GM18907 (cell line): ENCODE measurements around the gene RBP3.
"Not testable (repeated sequence)": the region's sequence is repeated elsewhere in the genome, so short reads cannot be mapped to it uniquely, and the experiment has no call there.

Experiments used
- ATAC-seq: cut with Tn5 transposase; IDR thresholded peaks from one replicate; pipeline ENCODE4 v1.9.1; 2021; ENCODE audit warnings: mild to moderate bottlenecking, moderate library complexity; ENCODE audit not compliant: unreplicated experiment

The RBP3 gene

GRCh38 chr10:47370015-47370767 lies 22.0 kb downstream of the RBP3 start:
- no peak for ATAC-seq

- no peak for ATAC-seq
Measured at GRCh38 chr10:47370878-47371277, 22.7 kb downstream of the RBP3 start.

DNA sequence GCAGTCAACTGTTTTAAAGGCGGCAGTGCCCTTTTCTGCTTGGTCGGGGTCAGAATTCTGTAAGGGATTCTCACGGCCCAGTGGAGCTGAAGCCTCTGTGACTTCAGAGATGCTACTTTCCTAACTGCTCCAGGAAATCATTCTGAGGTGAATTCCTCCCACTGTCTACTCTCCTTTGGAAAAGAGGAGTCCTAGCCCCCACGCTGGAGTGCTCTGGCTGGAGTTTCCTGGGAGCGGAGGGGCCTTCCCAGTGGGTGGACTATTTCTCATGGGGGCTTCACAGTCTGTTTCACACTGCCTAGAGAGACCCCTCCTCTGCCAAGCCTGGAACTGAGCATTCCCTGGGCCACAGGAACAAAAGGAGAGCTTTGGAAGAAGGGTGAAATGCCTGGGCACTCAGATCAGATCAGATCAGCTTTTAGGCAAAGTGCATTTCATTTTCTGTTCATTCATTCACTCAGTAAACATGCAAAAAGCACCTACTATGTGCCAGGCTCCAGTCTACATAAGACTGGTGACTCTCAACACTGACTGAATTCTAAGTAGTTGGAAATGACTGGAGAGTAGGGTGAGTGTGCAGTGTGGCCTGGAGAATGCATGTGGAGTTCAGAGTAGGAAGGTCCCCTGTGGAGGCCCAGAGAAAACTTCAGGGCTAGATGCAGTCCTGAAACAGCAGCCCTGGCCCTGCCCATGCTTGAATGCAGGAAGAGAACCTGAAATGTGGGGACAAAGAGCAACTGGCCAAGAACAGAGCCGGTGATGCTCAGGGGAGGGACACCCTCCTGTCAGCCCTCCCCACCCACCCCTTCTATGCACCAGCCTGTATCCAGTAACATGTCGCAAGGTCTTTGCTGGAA lies 23.7 kb downstream of the RBP3 start:
- no peak for ATAC-seq

GRCh38 chr10:47372726-47373125 lies 24.6 kb downstream of the RBP3 start:
- no peak for ATAC-seq

DNA sequence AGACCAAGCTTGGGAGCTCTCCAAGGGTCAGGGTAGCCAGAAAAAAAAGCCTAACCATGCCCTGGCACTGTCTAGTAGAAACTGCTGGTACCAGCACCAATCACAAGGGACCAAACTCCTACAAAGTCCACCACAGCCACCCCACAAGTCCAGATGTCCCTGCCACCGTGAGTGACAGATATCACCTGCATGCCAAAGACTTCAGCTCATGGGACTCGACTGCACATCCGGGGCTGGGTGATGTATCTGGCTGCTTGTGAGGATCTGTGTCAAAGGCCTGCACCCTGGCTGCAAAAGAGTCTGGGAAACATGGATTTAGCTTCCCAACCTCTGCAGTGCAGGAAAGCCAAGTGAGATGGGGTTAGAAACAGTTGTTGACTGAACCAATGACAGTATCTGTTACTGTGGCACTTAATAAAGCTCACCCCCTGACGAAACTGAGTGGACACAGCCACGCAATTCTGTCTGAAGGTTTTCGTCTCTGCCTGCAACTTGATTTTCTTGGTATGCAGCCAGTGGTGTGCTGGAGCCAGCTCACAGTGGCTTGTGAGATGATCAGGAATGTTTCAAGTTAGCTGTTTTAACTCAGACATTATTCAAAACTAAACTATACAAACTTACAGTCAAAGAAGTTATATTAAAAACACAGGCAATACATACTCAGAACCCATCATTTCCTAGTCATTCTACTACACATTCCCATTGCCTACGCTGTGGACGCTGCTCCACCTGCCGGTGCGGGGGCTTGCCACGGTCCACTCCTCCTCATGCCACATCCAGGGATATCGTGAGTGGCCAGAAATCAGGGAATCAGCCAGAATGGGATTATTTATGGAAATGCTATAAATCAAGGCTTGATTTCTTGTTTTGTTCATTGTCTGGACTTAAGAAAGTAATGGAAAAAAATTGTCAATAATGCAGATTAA lies 26.7 kb downstream of the RBP3 start:
- ATAC-seq: no peak

DNA sequence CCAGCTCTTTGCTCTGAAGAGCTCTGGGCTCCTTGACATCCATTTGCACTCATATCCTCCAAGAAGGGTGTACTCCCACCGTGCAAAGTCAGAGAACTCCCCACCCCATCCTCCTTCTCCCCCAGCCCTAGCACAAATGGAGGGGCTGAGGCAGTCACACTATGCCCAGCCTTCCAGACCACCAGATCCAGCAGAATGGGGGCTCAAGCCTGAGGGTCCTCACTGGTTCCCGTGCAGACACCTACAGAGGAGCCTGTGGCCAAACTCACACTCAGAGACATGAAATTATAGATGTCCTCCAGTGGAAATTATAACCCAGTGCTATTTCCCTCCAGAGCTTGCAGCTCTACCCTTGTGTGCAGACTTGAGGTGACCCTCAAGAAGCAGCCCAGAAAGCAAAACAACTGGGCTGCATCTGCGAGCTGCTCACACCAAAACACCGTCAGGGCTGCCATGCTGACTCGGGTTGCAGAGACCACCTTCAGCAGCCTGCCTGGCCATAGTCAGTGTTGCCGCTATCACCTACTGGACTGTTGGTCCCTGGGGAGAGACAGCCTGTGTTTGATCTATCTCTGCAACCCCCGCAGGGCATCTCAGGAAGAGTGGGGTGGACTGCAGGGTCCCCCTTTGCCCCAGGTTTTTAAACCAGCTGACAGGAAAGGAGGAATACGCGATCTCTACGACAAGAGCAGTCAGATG lies 28.5 kb downstream of the RBP3 start:
- no peak for ATAC-seq

- ATAC-seq: no peak
Measured at GRCh38 chr10:47378183-47378510, 30.0 kb downstream of the RBP3 start.

DNA sequence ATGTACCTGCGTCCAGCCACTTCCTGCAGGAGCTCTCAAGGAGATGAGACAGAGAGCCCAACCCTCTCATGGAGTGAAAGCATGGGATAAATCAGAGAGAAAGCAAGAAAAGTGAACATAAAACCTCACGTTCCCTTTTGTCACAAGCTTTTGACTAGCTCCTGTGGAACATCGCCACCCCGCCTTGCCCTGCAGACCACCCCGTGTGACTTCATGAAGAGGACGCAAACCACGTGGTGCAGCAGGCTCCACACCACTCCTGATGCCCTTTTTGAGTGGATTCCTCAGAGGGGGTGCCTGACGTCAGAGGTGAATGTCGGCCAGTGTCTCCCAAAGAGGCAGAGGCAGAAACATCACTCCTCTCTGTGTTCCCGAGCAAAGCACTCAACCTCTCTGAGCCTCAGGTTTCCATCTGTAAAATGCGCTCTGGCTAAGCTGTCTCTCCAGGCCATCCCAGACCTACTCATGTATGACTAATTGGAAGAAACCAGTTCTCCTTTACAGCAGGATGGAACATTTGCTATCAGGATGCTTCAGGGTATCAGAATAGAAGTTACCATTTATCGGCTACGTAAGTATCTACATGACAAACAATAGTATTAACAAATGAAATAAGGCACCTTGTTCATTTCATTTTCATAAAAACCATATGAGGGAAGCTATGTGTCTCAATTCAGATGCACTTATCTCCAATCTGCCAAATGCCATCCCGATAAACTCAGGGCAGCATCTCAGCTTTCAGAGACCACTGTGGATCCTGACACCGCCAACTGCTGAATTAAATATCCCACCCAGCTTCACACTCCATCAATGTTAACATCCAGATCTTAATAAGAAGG lies 30.7 kb downstream of the RBP3 start:
- no peak for ATAC-seq

DNA sequence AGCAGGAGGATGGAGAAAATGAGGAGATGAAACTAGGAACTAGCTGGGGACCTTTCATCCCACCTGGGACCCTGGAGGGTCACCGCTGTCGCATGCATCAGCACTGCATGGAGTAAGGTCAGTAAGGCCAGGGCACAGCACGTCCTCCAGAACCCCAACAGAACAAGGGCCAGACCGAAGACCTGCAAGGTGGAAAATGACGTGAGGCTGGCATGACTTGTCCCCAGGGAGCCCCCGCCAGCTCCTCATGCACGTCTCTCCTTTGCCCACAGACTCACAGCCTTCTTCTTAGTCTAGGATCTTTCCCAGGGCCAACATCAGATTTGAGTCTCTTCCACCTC lies 31.3 kb downstream of the RBP3 start:
- ATAC-seq: no peak

DNA sequence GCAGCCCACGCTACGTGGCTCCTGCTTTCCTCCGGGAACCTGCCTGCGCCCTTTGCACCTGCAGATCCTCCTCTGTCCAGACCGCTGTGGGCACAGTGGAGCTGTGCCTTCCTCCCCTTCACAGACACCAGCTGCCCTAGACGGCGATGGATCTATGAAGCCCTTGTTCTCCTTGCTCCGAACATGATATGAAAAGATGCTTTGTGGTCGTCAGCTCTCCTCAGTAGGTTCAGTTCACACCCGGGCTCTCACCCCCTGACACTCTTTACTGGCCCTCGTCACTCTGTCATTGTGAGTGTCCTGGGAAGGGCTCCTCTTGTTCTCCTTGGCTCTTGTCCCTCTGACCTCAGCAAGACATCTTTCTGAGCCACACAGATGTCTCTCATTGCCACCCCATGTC lies 31.7 kb downstream of the RBP3 start:
- ATAC-seq: no peak

GRCh38 chr10:47380341-47381102 lies 32.4 kb downstream of the RBP3 start:
- no peak for ATAC-seq

DNA sequence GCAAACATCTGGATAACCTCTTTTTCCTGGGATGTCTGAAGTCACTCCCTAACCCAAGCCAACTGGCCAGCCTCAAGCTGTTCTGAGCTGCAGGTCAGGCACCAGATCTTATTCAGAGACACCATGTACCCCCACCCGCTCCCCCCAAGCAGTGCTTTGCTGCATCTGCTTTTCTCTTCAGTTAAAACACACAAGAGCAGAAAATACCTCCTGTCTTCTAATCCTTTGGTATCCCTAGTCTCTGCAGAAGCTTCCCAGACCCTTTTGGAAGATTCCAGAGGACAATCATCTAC lies 32.9 kb downstream of the RBP3 start:
- no peak for ATAC-seq

- no peak for ATAC-seq
Measured at GRCh38 chr10:47381427-47382379, 33.5 kb downstream of the RBP3 start.

GRCh38 chr10:47383261-47384147 lies 35.3 kb downstream of the RBP3 start:
- no peak for ATAC-seq

GRCh38 chr10:47384148-47384921 lies 36.2 kb downstream of the RBP3 start, which contains the start of gene ZNF488:
Gene ZNF488 (minus strand): TSS chr10:47384293. CDS start chr10:47368829, 15,464 bp downstream.
- ATAC-seq: peak; percentile 92

GRCh38 chr10:47386104-47386503 lies 37.9 kb downstream of the RBP3 start:
- not testable (repeated sequence) for ATAC-seq
